GM15510 (cell line): ENCODE results near the gene RGS10.

Experiments used
- POLR2A ChIP-seq: IDR thresholded peaks from 3 replicates; pipeline ENCODE4 v1.6.1; 2011; ENCODE audit warnings: borderline replicate concordance; ENCODE audit not compliant: insufficient read length; ENCODE audit errors: extremely low read depth

Gene RGS10

DNA sequence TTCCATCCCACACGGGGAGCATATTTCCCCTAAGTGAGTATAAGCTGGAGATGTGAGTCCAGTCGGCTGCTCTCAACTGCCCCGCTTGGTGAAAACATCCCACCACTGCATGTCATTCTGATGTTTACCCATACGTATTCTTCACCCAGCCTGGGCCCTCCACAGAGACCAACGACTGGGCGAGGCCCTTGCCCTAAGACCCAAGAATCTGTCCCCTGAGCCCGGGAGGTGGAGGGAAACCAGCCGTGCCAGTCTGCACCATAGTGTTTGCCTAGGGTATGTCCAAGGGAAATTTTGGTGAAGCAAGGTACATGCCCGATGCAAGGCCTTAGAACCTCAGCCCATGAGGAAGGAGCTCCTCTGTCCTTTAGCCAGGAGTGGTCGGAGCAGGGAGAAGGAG is 67.9 kb downstream of the RGS10 start:
- TF ChIP-seq POLR2A: no peak

DNA sequence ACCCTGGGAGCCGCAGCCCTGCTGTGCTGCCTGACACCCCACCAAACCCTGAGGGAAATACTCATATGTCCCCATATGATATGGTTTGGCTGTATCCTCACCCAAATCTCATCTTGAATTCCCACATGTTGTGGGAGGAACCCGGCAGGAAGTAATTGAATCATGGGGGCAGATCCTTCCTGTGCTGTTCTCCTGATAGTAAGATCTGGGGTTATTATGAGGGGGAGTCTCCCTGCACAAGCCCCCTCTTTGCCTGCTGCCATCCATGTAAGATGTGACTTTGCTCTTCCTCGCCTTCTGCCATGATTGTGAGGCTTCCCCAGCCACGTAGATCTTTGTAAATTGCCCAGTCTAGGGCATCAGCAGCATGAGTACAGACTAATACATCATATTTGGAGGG is 68.7 kb downstream of the RGS10 start:
- no peak for TF ChIP-seq POLR2A

DNA sequence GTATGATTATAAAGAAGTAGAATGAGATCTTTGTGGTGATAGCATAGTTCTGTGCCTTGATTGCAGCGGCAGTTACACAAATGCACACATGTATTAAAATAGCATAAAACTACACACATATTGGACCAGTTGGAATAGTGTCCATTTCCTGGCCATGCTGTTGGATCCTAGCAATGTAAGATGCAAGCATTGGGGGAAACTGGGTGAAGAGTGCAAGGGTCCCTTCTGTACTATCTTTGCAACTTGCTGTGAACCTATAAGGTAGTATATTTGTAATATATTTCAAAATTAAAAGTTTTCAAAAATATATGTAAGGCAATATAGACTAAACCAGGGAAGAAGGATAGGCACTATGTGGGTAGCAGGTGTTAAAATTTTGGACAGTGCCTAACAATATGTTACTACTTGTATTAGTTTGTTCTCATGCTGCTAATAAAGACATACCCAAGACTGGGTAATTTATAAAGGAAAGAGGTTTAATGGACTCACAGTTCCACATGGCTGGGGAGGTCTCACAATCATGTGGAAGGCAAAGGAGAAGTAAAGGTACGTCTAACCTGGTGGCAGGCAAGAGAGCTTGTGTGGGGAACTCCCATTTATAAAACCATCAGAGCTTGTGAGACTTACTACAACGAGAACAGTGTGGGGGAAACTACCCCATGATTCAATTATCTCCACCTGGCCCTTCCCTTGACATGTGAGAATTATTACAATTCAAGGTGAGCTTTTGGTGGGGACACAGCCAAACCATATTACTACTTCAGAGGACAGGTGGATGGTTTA is 71.4 kb downstream of the RGS10 start:
- no peak for TF ChIP-seq POLR2A

GRCh38 chr10:119469846-119470245 is 72.7 kb downstream of the RGS10 start:
- TF ChIP-seq POLR2A: no peak

- no peak for TF ChIP-seq POLR2A
These were observed 73.2 kb downstream of the RGS10 start for GRCh38 chr10:119469325-119469707.

DNA sequence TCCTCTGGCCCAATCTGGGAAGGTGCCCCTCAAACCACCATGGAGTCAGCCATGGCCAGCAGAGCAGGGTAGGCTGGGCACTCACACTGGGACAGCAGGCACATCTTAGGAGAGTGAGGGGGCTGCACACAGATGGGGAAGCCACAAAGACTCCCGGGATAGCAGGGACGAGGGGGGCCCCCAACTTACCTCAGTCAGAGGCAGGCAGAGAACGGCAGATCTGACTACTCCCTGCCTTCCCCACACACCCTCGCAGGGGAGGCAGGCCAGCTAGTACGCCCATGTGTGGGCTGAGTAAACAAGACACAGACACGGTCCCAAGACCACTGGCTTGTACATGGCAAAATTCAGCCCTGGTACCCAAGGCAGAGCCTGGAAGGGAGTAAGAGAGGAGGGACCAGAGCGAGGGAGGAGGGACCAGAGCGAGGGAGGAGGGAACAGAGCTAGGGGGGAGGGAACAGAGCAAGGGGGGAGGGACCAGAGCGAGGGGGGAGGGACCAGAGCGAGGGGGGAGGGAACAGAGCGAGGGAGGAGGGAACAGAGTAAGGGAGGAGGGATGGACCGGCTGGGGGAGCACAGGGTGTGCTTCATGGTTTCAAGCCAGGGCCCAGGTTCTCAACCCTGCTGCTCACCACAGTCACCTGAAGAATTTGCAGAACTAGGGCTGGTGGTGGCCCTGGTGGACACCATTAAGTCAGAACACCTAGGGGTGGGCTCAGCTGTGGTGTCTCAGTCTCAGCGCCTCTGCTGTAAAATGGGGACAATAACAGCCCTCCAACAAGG is 73.8 kb downstream of the RGS10 start:
- TF ChIP-seq POLR2A: no peak

GRCh38 chr10:119466655-119467054 is 75.9 kb downstream of the RGS10 start:
- no peak for TF ChIP-seq POLR2A

- TF ChIP-seq POLR2A: no peak
These were observed 76.4 kb downstream of the RGS10 start for GRCh38 chr10:119466076-119466475.

GRCh38 chr10:119465085-119465484 is 77.4 kb downstream of the RGS10 start:
- no peak for TF ChIP-seq POLR2A

DNA sequence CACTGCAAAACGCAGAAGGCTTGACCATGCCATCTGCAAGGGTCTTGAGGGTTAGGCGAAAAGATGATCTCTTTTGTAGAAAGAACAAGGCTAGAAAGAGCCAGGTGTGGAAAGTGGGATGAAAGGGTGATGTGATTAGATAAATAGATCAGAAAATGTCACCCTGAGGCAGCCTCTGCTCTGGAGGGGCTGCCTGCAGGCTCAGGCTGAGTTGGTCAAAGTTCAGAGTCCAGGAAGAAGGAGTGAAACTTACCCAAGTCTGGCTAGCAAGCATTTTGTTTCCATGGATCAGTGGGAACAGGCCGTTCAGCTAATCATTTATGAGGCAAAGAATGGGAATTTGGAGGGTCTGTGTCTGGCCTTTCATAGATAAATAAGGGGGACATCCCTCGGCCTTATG is 79.7 kb downstream of the RGS10 start:
- TF ChIP-seq POLR2A: no peak

GRCh38 chr10:119461923-119462322 is 80.6 kb downstream of the RGS10 start:
- no peak for TF ChIP-seq POLR2A

DNA sequence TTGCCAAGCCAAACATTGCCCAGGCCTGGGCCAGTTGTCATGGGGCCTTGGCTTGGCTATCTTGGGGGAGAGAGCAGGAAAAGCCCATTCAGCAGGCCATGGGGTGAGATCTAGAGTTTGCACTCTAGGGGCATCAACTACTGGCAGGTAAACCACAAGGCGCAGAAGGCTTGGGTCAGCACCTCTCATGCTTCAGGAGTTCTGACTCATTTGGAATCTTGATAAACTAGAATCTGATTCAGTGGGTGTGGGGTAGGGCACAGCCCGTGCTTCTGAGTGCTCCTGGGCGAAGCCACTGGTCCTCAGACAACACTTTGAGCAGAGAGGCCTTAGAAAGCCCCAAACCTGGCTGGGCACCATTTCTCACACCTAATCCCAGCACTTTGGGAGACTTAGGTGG is 81.1 kb downstream of the RGS10 start:
- no peak for TF ChIP-seq POLR2A

DNA sequence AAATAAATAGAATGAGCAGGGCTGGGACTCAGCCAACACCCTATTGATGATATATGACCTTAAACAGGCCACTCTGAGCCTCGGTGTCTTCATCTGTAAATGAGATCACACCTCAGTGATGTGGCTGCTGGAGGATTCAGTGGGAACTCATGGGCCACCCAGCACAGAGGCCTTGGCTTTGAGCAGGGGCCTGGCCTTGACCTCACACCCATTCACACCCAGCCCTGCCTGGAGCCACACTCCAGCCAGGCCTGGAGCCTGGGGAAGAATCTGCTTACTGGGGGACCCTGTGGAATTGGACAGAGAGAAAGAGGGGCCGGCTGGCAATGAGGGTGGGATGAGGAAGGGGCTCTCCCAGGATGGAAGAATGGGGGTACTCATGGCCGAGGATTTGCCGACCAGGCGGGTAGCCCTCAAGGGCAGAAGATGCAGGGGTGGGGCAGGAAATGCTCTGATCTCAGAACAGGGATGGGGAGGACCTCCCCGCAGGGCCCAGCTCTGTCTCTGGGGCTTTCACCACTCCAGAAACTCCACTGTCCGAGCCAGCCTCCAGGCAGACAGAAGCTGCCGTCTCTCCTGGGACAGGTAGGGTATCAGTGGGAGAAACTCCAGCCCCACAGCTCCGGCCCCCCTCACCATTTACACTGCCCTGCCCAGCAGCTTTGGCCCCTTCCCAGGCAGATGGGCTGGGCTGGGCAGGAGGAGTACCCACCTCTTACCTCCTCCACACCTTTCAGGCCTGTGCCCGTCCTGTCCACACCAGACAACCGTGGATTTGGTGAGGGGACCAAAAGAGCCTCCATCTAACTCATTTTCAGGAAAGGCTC is 81.9 kb downstream of the RGS10 start:
- TF ChIP-seq POLR2A: no peak

GRCh38 chr10:119459681-119460340 is 82.7 kb downstream of the RGS10 start:
- no peak for TF ChIP-seq POLR2A

GRCh38 chr10:119457966-119458766 is 84.4 kb downstream of the RGS10 start:
- TF ChIP-seq POLR2A: no peak

GRCh38 chr10:119456435-119456810 is 86.1 kb downstream of the RGS10 start:
- TF ChIP-seq POLR2A: no peak
